Measurements from ENCODE around the gene FBXW5.

GRCh38 chr9:136936645-136937170 is 7.8 kb downstream of the FBXW5 start:
- no peak for TF ChIP-seq POLR2AphosphoS5 (IDR thresholded peaks at IDR 0.05; ENCODE audit: borderline replicate concordance, low read depth, low read length)
- TF ChIP-seq EZH2 (IDR thresholded peaks at IDR 0.05), result no peak
- no peak for TF ChIP-seq FOXP2 (optimal IDR thresholded peaks at IDR 0.05; ENCODE audit: control extremely low read depth, extremely low read length, insufficient read depth)

All from SK-N-MC (cell line).